Psoas muscle (tissue), 8 donors: ENCODE measurements around the gene ZIC5. TPM values are rescaled to one million over a fixed set of nuclear protein-coding genes. Genes with fewer than 3 reads are reported as not detected.

Experiments
- ATAC-seq, 4 donors: fragments of 200-7000 bp; cut with Tn5 transposase; one replicate each; pipeline ENCODE4 v1.9.1; 2020; ENCODE audit warnings: moderate library complexity in 3 of 4, mild to moderate bottlenecking in 2 of 4
- DNase-seq, 2 donors: peaks; one replicate each; pipeline ENCODE4 v3.0.0-alpha.2; 2020
- H3K27ac ChIP-seq: fragments of 200-600 bp; one replicate; pipeline ENCODE4 v1.8.0; 2022
- H3K27me3 ChIP-seq, 3 donors: fragments of 200-600 bp in 1 of 3; one replicate each; pipeline versions ENCODE4 v1.6.1 to v1.8.0; 2013 to 2022; ENCODE audit warnings: low read length in 2 of 3, mild to moderate bottlenecking in 2 of 3, moderate library complexity in 1 of 3; ENCODE audit not compliant: insufficient read depth in 3 of 3
- H3K36me3 ChIP-seq, 2 donors: fragments of 200-600 bp in 1 of 2; one replicate each; pipeline versions ENCODE4 v1.6.1 to v1.8.0; 2013 to 2022; ENCODE audit warnings: low read depth in 1 of 2, mild to moderate bottlenecking in 1 of 2, moderate library complexity in 1 of 2; ENCODE audit not compliant: insufficient read depth in 1 of 2
- H3K4me1 ChIP-seq: fragments of 200-600 bp; one replicate; pipeline ENCODE4 v1.8.0; 2022
- H3K4me3 ChIP-seq: fragments of 200-600 bp; one replicate; pipeline ENCODE4 v1.8.0; 2022; ENCODE audit warnings: mild to moderate bottlenecking
- H3K9me3 ChIP-seq: fragments of 200-600 bp; one replicate; pipeline ENCODE4 v1.8.0; 2022
- CTCF ChIP-seq: fragments of 200-600 bp; IDR thresholded peaks from one replicate; pipeline ENCODE4 v1.8.0; 2022; ENCODE audit warnings: antibody characterized with exemption
- WGBS, 3 donors: extraction: QIAGEN DNeasy Blood & Tissue Kit; methylation state at CpG; one replicate each; pipeline versions ENCODE4 v1.1.6 to v1.1.7; 2013; 5-methylcytosine and 5-hydroxymethylcytosine counted together
- intact Hi-C, 2 donors: fragments of 100-400 bp; cut with DNase I; formaldehyde crosslinking; loops; one replicate each; pipeline versions ENCODE4 v1.11.0 to v1.14.2; 2022
- polyA plus RNA-seq, 3 donors: library from polyadenylated mRNA; stranded (reverse); fragments of 200-250 nt; gene quantifications; one replicate each; pipeline ENCODE4 v1.2.3, GENCODE V29; 2013
- total RNA-seq, 4 donors: library from RNA; stranded (reverse); fragmentation: NEBNext Ultra II Directional in 2 of 4; extraction: Animal tissue kit (Norgen Biotek cat#: 25700) in 2 of 4; gene quantifications; one replicate each; pipeline versions ENCODE4 v1.2.1 to v1.2.4, GENCODE V29; 2021 to 2023
- donor health status: healthy with polysubstance abuse.
- donor health status: DM: no; HTN: no; CAD: no; lungs with moderate emphysema.
- donor health status: Bipolar disorder and iron deficiency.
- donor health status: healthy.
- donor health status: DM: yes; HTN: yes; CAD: no.
- donor health status: DM: no; HTN: no; CAD: no.
- donor health status: DM: no; HTN: no; CAD: no.
- donor health status: DM: yes; HTN: yes; CAD: no.

The ZIC5 gene
- total and polyA plus RNA-seq, 7 donors: not detected

- DNase-seq (no peak), ATAC-seq (no peak)
- Histone ChIP-seq H3K27me3 (peaks cover 12 to 98% (median 22%) of the 10 kb centered on the region in 3 donors), H3K4me3 (no peak overlapping the region), H3K9me3 (no peaks in the 10 kb centered on the region), H3K36me3 (no peaks in the 10 kb centered on the region), H3K4me1 (no peaks in the 10 kb centered on the region), H3K27ac (no peak overlapping the region)
- no peak for TF ChIP-seq CTCF
- WGBS, 3 donors: 57 to 65% (median 65%) methylated on average over 35 to 40 of the region's 40 CpGs
- intact Hi-C loops: loop anchor here in 1 of 2 donors (5.0 kb wide), 1 partner anchor 40 kb away; no protein-coding TSS in a partner anchor
These were observed 26.2 kb upstream of the ZIC5 start for GRCh38 chr13:99997702-99998214.

GRCh38 chr13:99996381-99996973, 24.9 kb upstream of the ZIC5 start:
- intact Hi-C loops: loop anchor here in 1 of 2 donors (5.0 kb wide), 1 partner anchor 39 kb away; no protein-coding TSS in a partner anchor
- Histone ChIP-seq H3K27me3 (peaks cover 12 to 98% (median 28%) of the 10 kb centered on the region in 3 donors), H3K4me1 (no peaks in the 10 kb centered on the region), H3K4me3 (no peak overlapping the region), H3K27ac (no peak overlapping the region), H3K36me3 (no peaks in the 10 kb centered on the region), H3K9me3 (no peaks in the 10 kb centered on the region)
- ATAC-seq: no peak
- TF ChIP-seq CTCF: no peak
- 20 to 28% (median 26%) methylated on average over 8 of the region's 8 CpGs for WGBS, 3 donors
- DNase-seq: no peak

GRCh38 chr13:99995589-99996380, 24.2 kb upstream of the ZIC5 start:
- no peak overlapping the region for H3K27ac ChIP-seq
- TF ChIP-seq CTCF: no peak
- no peak overlapping the region for H3K4me3 ChIP-seq
- WGBS, 3 donors: 10 to 14% (median 12%) methylated on average over 21 of the region's 21 CpGs
- no peaks in the 10 kb centered on the region for H3K36me3 ChIP-seq
- no peaks in the 10 kb centered on the region for H3K4me1 ChIP-seq
- no peaks in the 10 kb centered on the region for H3K9me3 ChIP-seq
- intact Hi-C loops: loop anchor here in 1 of 2 donors (5.0 kb wide), 1 partner anchor 38 kb away; no protein-coding TSS in a partner anchor
- H3K27me3 ChIP-seq: peaks cover 12 to 98% (median 35%) of the 10 kb centered on the region in 3 donors
- ATAC-seq (no peak), DNase-seq (no peak)

GRCh38 chr13:99995104-99995588, 23.6 kb upstream of the ZIC5 start:
- Histone ChIP-seq H3K36me3 (no peaks in the 10 kb centered on the region), H3K9me3 (no peaks in the 10 kb centered on the region), H3K4me1 (no peaks in the 10 kb centered on the region), H3K4me3 (no peak overlapping the region), H3K27ac (no peak overlapping the region), H3K27me3 (peaks cover 12 to 98% (median 42%) of the 10 kb centered on the region in 3 donors)
- no peak for TF ChIP-seq CTCF
- 18 to 22% (median 19%) methylated on average over 3 of the region's 3 CpGs for WGBS, 3 donors
- DNase-seq (no peak), ATAC-seq (no peak)
- intact Hi-C loops: loop anchor here in 1 of 2 donors (5.0 kb wide), 1 partner anchor 38 kb away; no protein-coding TSS in a partner anchor
